ENCODE data around the gene KIF6. TPM values are rescaled to one million over a fixed set of nuclear protein-coding genes. Genes with fewer than 3 reads are reported as not detected.

KIF6 gene
- total and polyA plus RNA-seq, 11 donors = 0.06 to 0.77 (median 0.48) TPM

DNA sequence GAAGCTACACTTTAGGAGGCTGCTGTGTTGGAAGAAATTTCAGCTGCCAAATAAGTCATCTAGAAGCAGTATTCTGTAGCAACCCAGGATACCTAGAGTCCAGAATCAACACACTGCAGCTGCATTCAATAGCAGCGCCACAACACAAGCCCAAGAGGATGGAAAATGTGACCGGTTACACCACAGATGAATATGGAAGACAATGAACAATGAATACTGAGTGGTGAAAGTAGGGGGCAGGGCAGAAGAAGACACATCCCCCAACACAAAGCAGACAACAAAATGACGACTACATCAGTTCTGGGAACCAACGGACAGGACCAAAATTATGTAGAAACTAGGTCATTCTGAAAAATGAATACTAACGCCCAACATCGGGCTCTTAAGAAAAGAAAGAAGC is 38.2 kb downstream of the KIF6 start:
- TF ChIP-seq POLR2A (IDR thresholded peaks at IDR 0.05) = no peak
- TF ChIP-seq, protein P1, sequence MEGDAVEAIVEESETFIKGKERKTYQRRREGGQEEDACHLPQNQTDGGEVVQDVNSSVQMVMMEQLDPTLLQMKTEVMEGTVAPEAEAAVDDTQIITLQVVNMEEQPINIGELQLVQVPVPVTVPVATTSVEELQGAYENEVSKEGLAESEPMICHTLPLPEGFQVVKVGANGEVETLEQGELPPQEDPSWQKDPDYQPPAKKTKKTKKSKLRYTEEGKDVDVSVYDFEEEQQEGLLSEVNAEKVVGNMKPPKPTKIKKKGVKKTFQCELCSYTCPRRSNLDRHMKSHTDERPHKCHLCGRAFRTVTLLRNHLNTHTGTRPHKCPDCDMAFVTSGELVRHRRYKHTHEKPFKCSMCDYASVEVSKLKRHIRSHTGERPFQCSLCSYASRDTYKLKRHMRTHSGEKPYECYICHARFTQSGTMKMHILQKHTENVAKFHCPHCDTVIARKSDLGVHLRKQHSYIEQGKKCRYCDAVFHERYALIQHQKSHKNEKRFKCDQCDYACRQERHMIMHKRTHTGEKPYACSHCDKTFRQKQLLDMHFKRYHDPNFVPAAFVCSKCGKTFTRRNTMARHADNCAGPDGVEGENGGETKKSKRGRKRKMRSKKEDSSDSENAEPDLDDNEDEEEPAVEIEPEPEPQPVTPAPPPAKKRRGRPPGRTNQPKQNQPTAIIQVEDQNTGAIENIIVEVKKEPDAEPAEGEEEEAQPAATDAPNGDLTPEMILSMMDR (IDR thresholded peaks at IDR 0.05) = no peak
- 68 to 76% (median 71%) methylated on average over 6 of the region's 6 CpGs for WGBS, 4 donors
- Histone ChIP-seq H3K36me3 (no peaks in the 10 kb centered on the region), H3K27ac (no peak overlapping the region), H3K27me3 (no peaks in the 10 kb centered on the region), H3K9me3 (no peaks in the 10 kb centered on the region), H3K4me1 (no peaks in the 10 kb centered on the region), H3K4me3 (no peak overlapping the region)
- peak in 1 of 5 donors; percentile 13 for DNase-seq
- intact Hi-C loops (cut with DNase I) = no loop called here
- peak in 1 of 4 donors; percentile 42 for ATAC-seq

DNA sequence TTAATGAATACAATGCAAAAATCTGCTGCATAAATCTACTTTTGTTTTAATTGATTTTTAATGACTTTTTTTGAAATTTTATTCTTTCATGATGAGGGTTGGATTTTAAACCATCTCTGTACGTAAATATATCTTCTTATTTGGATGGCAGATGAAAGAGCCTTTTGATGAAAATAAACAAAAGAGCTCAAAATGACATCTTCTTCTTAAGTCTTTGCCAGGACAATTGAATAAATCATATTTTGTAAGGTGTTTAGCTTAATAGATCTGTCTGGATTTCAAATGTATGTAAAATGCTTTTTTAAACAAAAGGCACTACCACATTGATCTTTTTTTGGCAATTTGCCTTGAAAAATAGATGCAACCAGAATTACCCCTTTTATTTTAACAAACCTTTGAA is 39.3 kb downstream of the KIF6 start:
- no peak for TF ChIP-seq POLR2A (IDR thresholded peaks at IDR 0.05)
- TF ChIP-seq, protein P1 (IDR thresholded peaks at IDR 0.05) = no peak
- intact Hi-C loops (cut with DNase I) = no loop called here
- DNase-seq = no peak
- no peak for ATAC-seq
- H3K36me3 ChIP-seq = no peaks in the 10 kb centered on the region
- H3K9me3 ChIP-seq = no peaks in the 10 kb centered on the region
- WGBS, 4 donors = 85 to 89% (median 85%) methylated on average over 1 of the region's 1 CpG
- H3K27me3 ChIP-seq = no peaks in the 10 kb centered on the region
- H3K4me3 ChIP-seq = no peak overlapping the region
- no peak overlapping the region for H3K27ac ChIP-seq
- no peaks in the 10 kb centered on the region for H3K4me1 ChIP-seq

DNA sequence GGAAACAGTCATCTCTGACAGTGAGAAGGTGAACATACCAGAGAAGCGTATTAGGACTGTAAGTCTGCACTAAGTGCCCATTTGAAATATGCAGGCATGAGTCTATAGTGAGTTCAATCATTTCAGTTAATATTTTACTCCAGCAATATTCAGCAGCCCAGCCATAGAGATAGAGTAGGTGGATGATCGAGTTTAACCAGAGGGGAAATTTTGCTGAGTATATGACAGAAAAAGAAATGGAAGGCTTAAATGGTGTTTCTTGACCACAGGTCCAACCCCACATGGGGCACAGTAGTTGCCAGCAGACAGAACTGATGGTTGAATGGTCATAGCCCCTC is 39.8 kb downstream of the KIF6 start:
- Histone ChIP-seq H3K9me3 (no peaks in the 10 kb centered on the region), H3K4me3 (no peak overlapping the region), H3K36me3 (no peaks in the 10 kb centered on the region), H3K27me3 (no peaks in the 10 kb centered on the region), H3K27ac (no peak overlapping the region), H3K4me1 (no peaks in the 10 kb centered on the region)
- 80 to 92% (median 89%) methylated on average over 2 of the region's 2 CpGs for WGBS, 4 donors
- TF ChIP-seq POLR2A (IDR thresholded peaks at IDR 0.05) = no peak
- TF ChIP-seq, protein P1 (IDR thresholded peaks at IDR 0.05) = no peak
- ATAC-seq = no peak
- intact Hi-C loops (cut with DNase I) = no loop called here
- no peak for DNase-seq

DNA sequence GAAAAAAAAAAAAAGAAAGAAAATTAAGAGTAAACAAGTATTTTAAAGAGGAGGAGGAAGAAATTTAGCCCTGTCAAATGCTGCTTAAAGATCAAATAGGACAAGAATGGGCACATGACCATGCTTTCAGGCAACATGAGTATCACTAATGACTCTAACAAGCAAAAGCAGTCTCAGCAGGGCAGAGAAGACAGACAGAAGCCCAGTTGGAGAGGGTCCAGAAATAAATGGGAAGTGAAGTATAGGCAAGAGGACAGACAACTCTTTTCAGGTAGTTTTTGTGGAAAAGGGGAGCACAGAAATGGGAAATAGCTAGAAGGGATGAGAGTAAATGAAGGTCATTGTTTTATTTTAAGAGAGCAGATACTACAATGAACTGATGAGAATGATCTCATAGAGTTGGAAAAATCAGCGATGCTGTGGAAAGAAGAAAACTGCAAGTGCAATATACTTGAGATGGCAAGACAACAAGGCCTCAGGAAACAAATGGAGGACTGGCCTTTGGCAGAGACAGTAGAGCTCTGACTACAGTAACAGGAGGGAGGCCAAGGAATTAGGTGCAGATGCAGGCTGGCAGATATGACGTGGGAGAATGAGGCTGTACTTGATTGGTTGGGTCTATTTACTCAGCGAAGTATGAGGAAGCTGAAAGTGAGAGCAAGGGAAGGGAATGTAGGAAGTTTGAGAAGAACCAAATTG is 40.3 kb downstream of the KIF6 start:
- no peaks in the 10 kb centered on the region for H3K9me3 ChIP-seq
- DNase-seq = no peak
- no peak overlapping the region for H3K4me3 ChIP-seq
- no peaks in the 10 kb centered on the region for H3K36me3 ChIP-seq
- intact Hi-C loops (cut with DNase I) = no loop called here
- no peak for ATAC-seq
- H3K27me3 ChIP-seq = no peaks in the 10 kb centered on the region
- 63 to 72% (median 69%) methylated on average over 3 of the region's 3 CpGs for WGBS, 4 donors
- H3K4me1 ChIP-seq = no peaks in the 10 kb centered on the region
- no peak overlapping the region for H3K27ac ChIP-seq
- no peak for TF ChIP-seq POLR2A (IDR thresholded peaks at IDR 0.05)
- TF ChIP-seq, protein P1 (IDR thresholded peaks at IDR 0.05) = no peak
